Colonic mucosa (tissue), 4 donors: Measurements from ENCODE around the gene FSD2. TPM values are rescaled to one million over a fixed set of nuclear protein-coding genes. Genes with fewer than 3 reads are reported as not detected.
A peak's percentile ranks its signal among the peaks of the same experiment; 100 is the strongest.

Source experiments
- DNase-seq: peaks from one replicate; pipeline ENCODE4 v3.0.0-alpha.2; 2020
- H3K27ac ChIP-seq: fragments of 200-600 bp; one replicate; pipeline ENCODE4 v1.8.0; 2021
- H3K27me3 ChIP-seq: fragments of 200-600 bp; one replicate; pipeline ENCODE4 v1.8.0; 2021
- H3K36me3 ChIP-seq: fragments of 200-600 bp; one replicate; pipeline ENCODE4 v1.8.0; 2021
- H3K4me1 ChIP-seq: fragments of 200-600 bp; one replicate; pipeline ENCODE4 v1.8.0; 2021; ENCODE audit warnings: mild to moderate bottlenecking
- H3K4me3 ChIP-seq: fragments of 200-600 bp; one replicate; pipeline ENCODE4 v1.8.0; 2021
- H3K9ac ChIP-seq, 2 donors: one replicate each; pipeline ENCODE4 v1.7.0; 2013; ENCODE audit warnings: control low read depth in 2 of 2, low read depth in 2 of 2, low read length in 2 of 2
- H3K9me3 ChIP-seq: fragments of 200-600 bp; one replicate; pipeline ENCODE4 v1.8.0; 2021
- intact Hi-C: fragments of 100-400 bp; cut with DNase I; formaldehyde crosslinking; loops from one replicate; pipeline ENCODE4 v1.14.1; 2022
- total RNA-seq, 2 donors: library from RNA; stranded (reverse); fragmentation: NEBNext Ultra II Directional in 1 of 2; extraction: Animal tissue kit (Norgen Biotek cat#: 25700) in 1 of 2; gene quantifications; one replicate each; pipeline ENCODE4 v1.2.1, GENCODE V29; 2021
- TF ChIP-seq, protein P1 (sequence below): fragments of 200-600 bp; IDR thresholded peaks from one replicate; pipeline ENCODE4 v1.8.0; 2022; ENCODE audit warnings: antibody characterized with exemption, mild to moderate bottlenecking
- donor health status: healthy.
- donor health status: DM: no; HTN: no; CAD: no.
- donor health status: DM: no; HTN: no; CAD: no.

Gene FSD2
- total RNA-seq, 2 donors from 2014 or later: not detected

DNA sequence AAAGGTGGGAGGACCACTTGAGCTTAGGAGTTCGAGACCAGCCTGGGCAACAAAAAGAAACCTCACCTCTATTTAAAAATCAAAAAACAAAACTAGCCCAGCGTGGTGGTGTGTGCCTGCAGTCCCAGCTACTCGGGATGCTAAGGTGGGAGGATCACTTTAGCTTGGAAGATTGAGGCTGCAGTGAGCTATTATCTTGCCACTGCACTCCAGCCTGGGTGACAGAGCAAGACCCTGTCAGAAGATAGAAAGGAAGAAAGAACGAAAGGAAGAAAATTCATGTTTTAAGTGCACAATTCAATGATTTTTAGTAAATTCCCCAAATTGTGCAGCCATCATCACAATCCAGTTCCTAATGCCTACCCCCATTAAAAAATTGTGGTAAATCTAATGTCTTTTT, 7.8 kb downstream of the FSD2 start:
- TF ChIP-seq, protein P1, sequence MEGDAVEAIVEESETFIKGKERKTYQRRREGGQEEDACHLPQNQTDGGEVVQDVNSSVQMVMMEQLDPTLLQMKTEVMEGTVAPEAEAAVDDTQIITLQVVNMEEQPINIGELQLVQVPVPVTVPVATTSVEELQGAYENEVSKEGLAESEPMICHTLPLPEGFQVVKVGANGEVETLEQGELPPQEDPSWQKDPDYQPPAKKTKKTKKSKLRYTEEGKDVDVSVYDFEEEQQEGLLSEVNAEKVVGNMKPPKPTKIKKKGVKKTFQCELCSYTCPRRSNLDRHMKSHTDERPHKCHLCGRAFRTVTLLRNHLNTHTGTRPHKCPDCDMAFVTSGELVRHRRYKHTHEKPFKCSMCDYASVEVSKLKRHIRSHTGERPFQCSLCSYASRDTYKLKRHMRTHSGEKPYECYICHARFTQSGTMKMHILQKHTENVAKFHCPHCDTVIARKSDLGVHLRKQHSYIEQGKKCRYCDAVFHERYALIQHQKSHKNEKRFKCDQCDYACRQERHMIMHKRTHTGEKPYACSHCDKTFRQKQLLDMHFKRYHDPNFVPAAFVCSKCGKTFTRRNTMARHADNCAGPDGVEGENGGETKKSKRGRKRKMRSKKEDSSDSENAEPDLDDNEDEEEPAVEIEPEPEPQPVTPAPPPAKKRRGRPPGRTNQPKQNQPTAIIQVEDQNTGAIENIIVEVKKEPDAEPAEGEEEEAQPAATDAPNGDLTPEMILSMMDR: no peak
- intact Hi-C loops: no loop called here
- H3K36me3 ChIP-seq: no peaks in the 10 kb centered on the region
- no peak overlapping the region for H3K27ac ChIP-seq
- H3K9ac ChIP-seq: no peak overlapping the region
- H3K27me3 ChIP-seq: no peaks in the 10 kb centered on the region
- no peaks in the 10 kb centered on the region for H3K9me3 ChIP-seq
- H3K4me3 ChIP-seq: no peak overlapping the region
- DNase-seq: no peak
- H3K4me1 ChIP-seq: no peaks in the 10 kb centered on the region

DNA sequence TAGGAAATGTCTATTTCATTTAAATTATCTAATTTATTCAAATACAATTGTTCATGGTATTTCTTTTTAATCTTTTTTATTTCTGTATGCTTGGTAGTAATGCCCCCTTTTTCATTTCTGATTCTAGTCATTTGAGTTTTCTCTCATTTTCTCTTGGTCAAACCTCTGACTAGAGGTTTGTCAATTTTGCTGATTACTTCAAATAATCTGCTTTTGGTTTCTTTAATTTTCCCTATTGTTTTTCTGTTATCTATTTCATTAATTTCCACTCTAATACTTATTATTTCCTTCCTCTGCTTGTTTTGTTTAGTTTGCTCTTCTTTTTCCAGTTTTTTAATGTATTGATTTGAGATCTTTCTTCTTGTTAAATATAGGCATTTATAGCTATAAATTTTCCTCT, 12.1 kb downstream of the FSD2 start:
- TF ChIP-seq, protein P1: no peak
- Histone ChIP-seq H3K36me3 (no peaks in the 10 kb centered on the region), H3K4me1 (no peaks in the 10 kb centered on the region), H3K9me3 (no peaks in the 10 kb centered on the region), H3K27me3 (no peaks in the 10 kb centered on the region), H3K9ac (no peak overlapping the region), H3K27ac (no peak overlapping the region), H3K4me3 (no peak overlapping the region)
- intact Hi-C loops: no loop called here
- DNase-seq: no peak

DNA sequence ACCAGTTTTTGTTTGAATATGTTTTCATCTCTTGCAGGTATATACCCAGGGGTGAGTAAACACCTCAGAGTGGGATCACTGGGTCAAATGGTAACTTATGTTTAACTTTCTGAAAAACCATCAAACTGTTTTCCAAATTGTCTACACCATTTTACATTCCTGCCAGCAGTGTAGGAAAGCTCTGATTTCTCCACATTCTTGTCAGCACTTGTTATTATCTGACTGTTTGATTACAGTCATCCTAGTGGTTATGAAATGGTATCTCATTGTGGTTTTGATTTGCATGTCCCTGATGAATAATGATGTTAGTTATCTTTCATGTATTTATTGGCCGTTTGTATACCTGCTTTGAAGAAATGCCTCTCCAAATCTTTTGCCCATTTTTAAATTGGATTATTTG, 13.8 kb downstream of the FSD2 start:
- Histone ChIP-seq H3K36me3 (no peaks in the 10 kb centered on the region), H3K4me3 (no peak overlapping the region), H3K27ac (no peak overlapping the region), H3K27me3 (no peaks in the 10 kb centered on the region), H3K9me3 (no peaks in the 10 kb centered on the region), H3K4me1 (no peaks in the 10 kb centered on the region), H3K9ac (no peak overlapping the region)
- TF ChIP-seq, protein P1: no peak
- no peak for DNase-seq
- intact Hi-C loops: no loop called here

DNA sequence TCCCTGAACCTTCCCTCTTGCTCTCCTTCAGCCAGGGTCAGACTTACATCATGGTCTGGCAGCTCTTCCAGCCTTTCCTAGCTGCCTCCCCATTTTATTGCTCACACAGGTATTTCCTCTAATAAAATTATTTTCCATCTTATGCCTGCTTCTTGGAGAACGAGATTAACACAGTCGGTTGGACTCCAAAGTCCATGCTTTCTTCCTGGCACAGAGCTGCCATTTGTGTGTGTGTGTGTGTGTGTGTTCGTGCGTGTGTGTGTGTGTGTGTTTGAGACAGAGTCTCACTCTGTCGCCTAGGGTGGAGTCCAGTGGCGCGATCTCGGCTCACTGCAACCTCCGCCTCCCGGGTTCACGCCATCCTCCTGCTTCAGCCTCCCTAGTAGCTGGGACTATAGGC, 15.5 kb downstream of the FSD2 start:
- intact Hi-C loops: no loop called here
- DNase-seq: peak; percentile 19

DNA sequence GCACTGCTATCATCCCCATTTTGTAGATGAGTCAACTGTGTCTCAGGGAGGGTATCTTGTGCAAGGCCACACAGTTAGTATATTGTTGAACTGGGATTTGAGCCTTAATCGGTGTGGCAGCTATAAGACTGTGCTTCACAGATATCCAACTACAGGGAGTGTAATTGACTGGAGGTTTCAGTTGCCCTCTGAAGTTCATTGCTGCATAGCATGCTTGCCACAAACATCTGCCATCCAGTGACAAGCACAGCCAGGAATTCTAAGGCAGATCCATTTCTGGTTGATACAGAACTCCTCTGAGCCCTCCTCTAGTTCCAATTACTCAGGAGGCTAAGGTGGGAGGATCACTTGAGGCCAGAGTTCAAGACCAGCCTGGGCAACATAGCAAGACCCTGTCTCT, 16.4 kb downstream of the FSD2 start:
- Histone ChIP-seq H3K9me3 (no peaks in the 10 kb centered on the region), H3K27ac (no peak overlapping the region), H3K4me3 (no peak overlapping the region), H3K4me1 (no peaks in the 10 kb centered on the region), H3K27me3 (no peaks in the 10 kb centered on the region), H3K36me3 (no peaks in the 10 kb centered on the region), H3K9ac (no peak overlapping the region)
- intact Hi-C loops: no loop called here
- TF ChIP-seq, protein P1: no peak
- DNase-seq: no peak

More for the DNA sequence above, 15.5 kb downstream of the FSD2 start:
- Histone ChIP-seq H3K27ac (no peak overlapping the region), H3K4me3 (no peak overlapping the region), H3K9ac (no peak overlapping the region), H3K4me1 (no peaks in the 10 kb centered on the region), H3K9me3 (no peaks in the 10 kb centered on the region), H3K36me3 (no peaks in the 10 kb centered on the region), H3K27me3 (no peaks in the 10 kb centered on the region)
- TF ChIP-seq, protein P1: no peak

DNA sequence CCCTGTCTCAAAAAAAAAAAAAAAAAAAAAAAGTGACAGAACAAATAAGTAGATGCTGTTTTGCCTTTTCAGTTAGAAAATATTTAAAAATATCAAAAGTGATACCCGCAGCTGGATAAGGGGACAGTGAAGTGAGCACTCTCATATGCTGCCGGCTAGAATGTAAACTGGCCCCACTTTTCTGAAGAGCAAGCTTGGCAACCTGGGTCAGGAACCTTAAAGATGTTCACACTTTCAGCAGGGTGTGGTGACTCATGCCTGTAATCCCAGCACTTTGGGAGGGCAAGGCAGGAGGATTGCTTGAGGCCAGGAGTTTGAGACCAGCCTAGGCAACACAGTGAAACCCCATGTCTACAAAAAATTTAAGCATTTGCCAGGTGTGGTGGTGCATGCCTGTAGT, 17.4 kb downstream of the FSD2 start:
- H3K4me3 ChIP-seq: no peak overlapping the region
- TF ChIP-seq, protein P1: no peak
- H3K36me3 ChIP-seq: no peaks in the 10 kb centered on the region
- no peak overlapping the region for H3K27ac ChIP-seq
- H3K9me3 ChIP-seq: no peaks in the 10 kb centered on the region
- H3K9ac ChIP-seq: no peak overlapping the region
- intact Hi-C loops: no loop called here
- H3K4me1 ChIP-seq: no peaks in the 10 kb centered on the region
- H3K27me3 ChIP-seq: no peaks in the 10 kb centered on the region
- no peak for DNase-seq
